IMR-90 (cell line): ENCODE data around the gene GYG2. TPM values are rescaled to one million over a fixed set of nuclear protein-coding genes. Genes with fewer than 3 reads are reported as not detected.

ENCODE experiments used
- ATAC-seq: fragments of 200-7000 bp; cut with Tn5 transposase; 2 replicates; pipeline ENCODE4 v1.9.1; 2020; ENCODE audit warnings: low read depth, mild to moderate bottlenecking, moderate library complexity
- BruUV-seq: library from RNA; stranded (reverse); fragments of 400-500 nt; replicated peaks from 2 replicates; lab custom pipeline; 2021; lab: Mats Ljungman, UMichigan
- CTCF ChIA-PET: fragments of 300-600 bp; formaldehyde crosslinking; extraction: SDS; loops from one replicate; lab custom pipeline; 2021; ENCODE audit warnings: antibody characterized with exemption; lab: Yijun Ruan, JAX
- POLR2A ChIA-PET: fragments of 300-600 bp; sonication (Branson Sonifier 250); formaldehyde crosslinking; loops from one replicate; lab custom pipeline; 2022; ENCODE audit warnings: antibody characterized with exemption; ENCODE audit not compliant: unreplicated experiment; lab: Charles Lee
- DNase-seq: peaks from one replicate; pipeline ENCODE4 v3.0.0; 2013
- H2AFZ ChIP-seq: replicated peaks from 2 replicates; pipeline ENCODE3; 2013; ENCODE audit warnings: low read length, mild to moderate bottlenecking; ENCODE audit not compliant: poor library complexity
- H2AK5ac ChIP-seq: 2 replicates; pipeline ENCODE4 v1.6.1; 2013; ENCODE audit warnings: low read depth, low read length, inconsistent platforms
- H2AK9ac ChIP-seq: replicated peaks from 2 replicates; pipeline ENCODE3; 2013; ENCODE audit warnings: mild to moderate bottlenecking, low read depth, low read length, moderate library complexity; ENCODE audit not compliant: poor library complexity
- H2BK120ac ChIP-seq: 2 replicates; pipeline ENCODE4 v1.6.1; 2013; ENCODE audit warnings: low read depth, low read length, inconsistent platforms
- H2BK15ac ChIP-seq: 3 replicates; pipeline ENCODE4 v1.6.1; 2013; ENCODE audit warnings: low read depth, low read length, inconsistent platforms
- H2BK20ac ChIP-seq: 2 replicates; pipeline ENCODE4 v1.6.1; 2013; ENCODE audit warnings: low read depth, mild to moderate bottlenecking, inconsistent platforms, low read length, moderate library complexity
- H2BK5ac ChIP-seq: 2 replicates; pipeline ENCODE4 v1.6.1; 2013; ENCODE audit warnings: mild to moderate bottlenecking, low read depth, low read length, inconsistent platforms; ENCODE audit not compliant: poor library complexity, severe bottlenecking
- H3K14ac ChIP-seq: replicated peaks from 2 replicates; pipeline ENCODE4 v1.6.1; 2013; ENCODE audit warnings: low read depth, low read length, inconsistent platforms
- H3K18ac ChIP-seq: 2 replicates; pipeline ENCODE4 v1.6.1; 2013; ENCODE audit warnings: low read depth, low read length, control low read depth
- H3K23ac ChIP-seq: 2 replicates; pipeline ENCODE4 v1.6.1; 2013; ENCODE audit warnings: low read depth, low read length, inconsistent platforms
- H3K27ac ChIP-seq: 2 replicates; pipeline ENCODE4 v1.5.1; 2013; ENCODE audit warnings: mild to moderate bottlenecking, control low read depth, low read length; ENCODE audit not compliant: insufficient read depth
- H3K27me3 ChIP-seq: 2 replicates; pipeline ENCODE4 v1.6.1; 2013; ENCODE audit warnings: low read length; ENCODE audit not compliant: control insufficient read depth, insufficient read depth
- H3K36me3 ChIP-seq: 2 replicates; pipeline ENCODE4 v1.6.1; 2013; ENCODE audit warnings: low read length, mixed read lengths; ENCODE audit not compliant: control insufficient read depth, insufficient read depth
- H3K4ac ChIP-seq: 2 replicates; pipeline ENCODE4 v1.6.1; 2013; ENCODE audit warnings: low read depth, low read length, inconsistent platforms
- H3K4me1 ChIP-seq: 2 replicates; pipeline ENCODE4 v1.6.1; 2013; ENCODE audit warnings: low read length, mixed read lengths; ENCODE audit not compliant: control insufficient read depth, insufficient read depth
- H3K4me2 ChIP-seq: 2 replicates; pipeline ENCODE4 v1.6.1; 2013; ENCODE audit warnings: low read depth, mild to moderate bottlenecking, control low read depth, low read length, moderate library complexity
- H3K4me3 ChIP-seq: 2 replicates; pipeline ENCODE4 v1.5.1; 2013; ENCODE audit warnings: low read depth, mild to moderate bottlenecking, control low read depth, low read length, moderate library complexity; ENCODE audit not compliant: insufficient read depth
- H3K56ac ChIP-seq: 2 replicates; pipeline ENCODE4 v1.6.1; 2013; ENCODE audit warnings: low read length, inconsistent platforms; ENCODE audit not compliant: insufficient read depth; ENCODE audit errors: extremely low read depth
- H3K79me1 ChIP-seq, 2 experiments: 2 replicates each; pipeline ENCODE4 v1.6.1; 2013; ENCODE audit warnings: low read length in 2 of 2, inconsistent platforms in 1 of 2, low read depth in 1 of 2
- H3K9ac ChIP-seq: 2 replicates; pipeline ENCODE4 v1.6.1; 2013; ENCODE audit warnings: low read depth, low read length, control low read depth
- H3K9me1 ChIP-seq: 2 replicates; pipeline ENCODE4 v1.6.1; 2013; ENCODE audit warnings: low read length, inconsistent platforms; ENCODE audit not compliant: insufficient read depth
- H3K9me3 ChIP-seq: 2 replicates; pipeline ENCODE4 v1.6.1; 2013; ENCODE audit warnings: low read length; ENCODE audit not compliant: control insufficient read depth, insufficient read depth
- H4K20me1 ChIP-seq: 2 replicates; pipeline ENCODE4 v1.6.1; 2013; ENCODE audit warnings: low read length, inconsistent platforms; ENCODE audit not compliant: insufficient read depth
- H4K5ac ChIP-seq: 2 replicates; pipeline ENCODE4 v1.6.1; 2013; ENCODE audit warnings: mild to moderate bottlenecking, low read depth, low read length, control low read depth
- H4K8ac ChIP-seq, 2 experiments: 2 replicates each; pipeline ENCODE4 v1.6.1; 2013; ENCODE audit warnings: low read depth in 2 of 2, low read length in 2 of 2, control low read depth in 1 of 2, inconsistent platforms in 1 of 2
- H4K91ac ChIP-seq: 2 replicates; pipeline ENCODE4 v1.6.1; 2013; ENCODE audit warnings: low read depth, low read length, inconsistent platforms; ENCODE audit not compliant: insufficient read depth
- CHD1 ChIP-seq: IDR thresholded peaks from 2 replicates; pipeline ENCODE4 v1.6.1; 2012; ENCODE audit warnings: low read depth, low read length, improper control_type of control experiment
- FOS ChIP-seq: fragments of 150-350 bp; IDR thresholded peaks from 2 replicates; pipeline ENCODE4 v1.6.1; 2016; ENCODE audit warnings: low read depth, low read length
- WGBS, 2 experiments: methylation state at CpG; one replicate each; pipeline versions ENCODE4 v1.1.5 to v1.1.7; 2013; ENCODE audit warnings: missing lambda C conversion rate in 2 of 2; ENCODE audit not compliant: insufficient read length in 1 of 2; ENCODE audit errors: extremely low coverage in 2 of 2; 5-methylcytosine and 5-hydroxymethylcytosine counted together
- dilution Hi-C: fragments of 300-500 bp; cut with HindIII; formaldehyde crosslinking; loops from one replicate; pipeline ENCODE4 v1.14.3; 2018; ENCODE audit warnings: low sequenced_read_pairs; ENCODE audit not compliant: unreplicated experiment
- in situ Hi-C: fragments of 300-500 bp; cut with MboI; formaldehyde crosslinking; loops from 3 replicates; pipeline ENCODE4 v1.14.3; 2019; ENCODE audit warnings: low sequenced_read_pairs, inconsistent platforms, mixed read lengths
- intact Hi-C: fragments of 100-400 bp; cut with micrococcal nuclease; formaldehyde crosslinking; loops from 2 replicates; pipeline ENCODE4 v1.10.0; 2022
- polyA plus RNA-seq, 3 experiments: library from polyadenylated mRNA; depleted of rRNA; stranded (reverse); fragments of >200 nt; gene quantifications; 2 replicates each; pipeline ENCODE4 v1.2.3, GENCODE V29; 2012; ENCODE audit warnings: low replicate concordance in 1 of 3
- total RNA-seq: library from RNA; depleted of rRNA; stranded (reverse); fragments of >200 nt; gene quantifications from 2 replicates; pipeline ENCODE4 v1.2.3, GENCODE V29; 2012

GYG2 gene
- total and polyA plus RNA-seq, 2 of the 4 experiments (the other 2 are of a cell fraction) = 9.6 to 13.1 TPM

DNA sequence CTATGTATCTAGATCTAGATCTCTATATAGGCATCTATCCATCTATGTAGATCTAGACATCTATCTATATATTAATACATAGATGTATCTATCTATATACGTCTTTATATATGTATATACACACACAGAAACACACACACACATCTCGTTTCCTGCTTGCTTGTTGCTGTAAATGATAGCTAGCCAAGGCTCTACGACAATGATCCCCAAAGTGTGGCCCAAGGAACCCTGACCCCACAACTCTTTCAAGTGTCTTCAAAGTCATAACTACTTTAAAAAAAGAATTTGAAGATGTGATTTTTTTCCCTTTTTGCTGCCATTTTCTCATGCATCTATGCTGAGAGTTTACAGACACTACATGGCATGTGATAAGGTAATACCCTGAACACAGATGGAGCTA, 28.8 kb downstream of the GYG2 start:
- no peaks in the 10 kb centered on the region for H3K4me1 ChIP-seq
- ATAC-seq (no peak), DNase-seq (no peak)
- no peak overlapping the region for H2AK9ac ChIP-seq
- H3K36me3 ChIP-seq = peaks cover 26% of the 10 kb centered on the region
- no peak overlapping the region for H4K91ac ChIP-seq
- no peak overlapping the region for H2AK5ac ChIP-seq
- no peak overlapping the region for H3K23ac ChIP-seq
- ChIA-PET POLR2A (no interaction called here), CTCF (interaction anchor here (1.1 kb wide), 1 partner anchor 10 kb away, joined by 3 read pairs; no protein-coding TSS in a partner anchor)
- no peaks in the 10 kb centered on the region for H3K9me1 ChIP-seq
- no peak overlapping the region for H2AFZ ChIP-seq
- no peak overlapping the region for H3K4ac ChIP-seq
- BruUV-seq = no TSS peak
- no peak overlapping the region for H4K8ac ChIP-seq
- no peak overlapping the region for H3K4me3 ChIP-seq
- H2BK20ac ChIP-seq = no peak overlapping the region
- H2BK15ac ChIP-seq = no peak overlapping the region
- H3K27me3 ChIP-seq = no peaks in the 10 kb centered on the region
- H3K56ac ChIP-seq = no peak overlapping the region
- H3K14ac ChIP-seq = no peak overlapping the region
- no peak for TF ChIP-seq FOS
- no peak for TF ChIP-seq CHD1
- H2BK120ac ChIP-seq = no peak overlapping the region
- no peak overlapping the region for H3K4me2 ChIP-seq
- no peak overlapping the region for H4K5ac ChIP-seq
- no peak overlapping the region for H2BK5ac ChIP-seq
- no peaks in the 10 kb centered on the region for H3K9me3 ChIP-seq
- no peak overlapping the region for H3K9ac ChIP-seq
- in situ Hi-C loops = no loop called here
- dilution Hi-C loops = no loop called here
- no peaks in the 10 kb centered on the region for H3K79me1 ChIP-seq
- no peak overlapping the region for H3K27ac ChIP-seq
- no peaks in the 10 kb centered on the region for H4K20me1 ChIP-seq
- no peak overlapping the region for H3K18ac ChIP-seq
- intact Hi-C loops = no loop called here
- no CpG with 5 or more reads among the region's 3 CpGs for WGBS, 2 experiments
